NOMO-1 treated with DMSO at 0.1 percent for 48 hours (cell line): ENCODE measurements around the gene CD1B.
A peak's percentile ranks its signal among the peaks of the same experiment; 100 is the strongest.
"Not testable (repeated sequence)": the region's sequence is repeated elsewhere in the genome, so short reads cannot be mapped to it uniquely, and the experiment has no call there.

ENCODE experiments used
- DNase-seq: peaks from one replicate; lab custom pipeline; 2025; ENCODE audit not compliant: unreplicated experiment; lab: John Stamatoyannopoulos, UW

Gene CD1B

GRCh38 chr1:158329300-158329699, 2.0 kb downstream of the CD1B start:
- no peak for DNase-seq

DNA sequence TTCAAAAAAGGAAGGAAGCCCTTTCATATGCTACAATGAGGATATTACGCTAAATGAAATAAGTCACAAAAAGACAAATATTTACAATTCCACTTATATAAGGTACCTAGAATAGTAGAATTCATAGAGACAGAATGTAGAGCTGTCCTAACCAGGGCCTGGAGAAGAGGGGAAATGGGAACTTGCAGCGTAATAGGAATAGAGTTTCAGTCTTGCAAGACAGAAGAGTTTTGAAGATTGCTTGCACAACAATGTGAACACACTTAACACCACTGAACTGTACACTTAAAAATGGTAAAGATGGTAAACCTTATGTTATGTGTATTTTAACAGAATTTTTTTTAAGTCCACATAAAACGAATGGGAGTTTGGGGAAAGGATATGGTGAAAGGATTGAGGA, 2.9 kb downstream of the CD1B start:
- DNase-seq = peak; percentile 19

- DNase-seq = no peak
Measured at GRCh38 chr1:158327481-158327880, 3.9 kb downstream of the CD1B start.

DNA sequence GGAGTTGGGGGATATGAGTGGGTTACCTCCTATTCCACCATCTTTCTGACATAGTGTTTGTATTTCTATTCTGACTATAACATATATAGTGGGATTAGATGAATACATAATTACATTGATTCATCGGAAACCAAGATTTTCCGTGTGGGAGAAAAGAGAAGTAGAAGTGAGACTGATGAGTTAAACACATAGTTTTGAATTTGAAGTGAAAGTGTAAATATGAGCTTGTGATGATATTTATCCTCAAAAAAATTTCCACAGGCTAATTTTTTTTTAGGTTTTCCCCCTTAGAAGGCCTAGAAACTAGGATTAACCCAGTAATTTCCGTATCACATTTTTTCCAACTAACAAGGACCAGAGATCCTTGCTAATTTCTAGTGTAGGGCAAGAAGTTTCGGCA, 6.9 kb downstream of the CD1B start:
- no peak for DNase-seq

GRCh38 chr1:158323866-158324265, 7.5 kb downstream of the CD1B start:
- no peak for DNase-seq

DNA sequence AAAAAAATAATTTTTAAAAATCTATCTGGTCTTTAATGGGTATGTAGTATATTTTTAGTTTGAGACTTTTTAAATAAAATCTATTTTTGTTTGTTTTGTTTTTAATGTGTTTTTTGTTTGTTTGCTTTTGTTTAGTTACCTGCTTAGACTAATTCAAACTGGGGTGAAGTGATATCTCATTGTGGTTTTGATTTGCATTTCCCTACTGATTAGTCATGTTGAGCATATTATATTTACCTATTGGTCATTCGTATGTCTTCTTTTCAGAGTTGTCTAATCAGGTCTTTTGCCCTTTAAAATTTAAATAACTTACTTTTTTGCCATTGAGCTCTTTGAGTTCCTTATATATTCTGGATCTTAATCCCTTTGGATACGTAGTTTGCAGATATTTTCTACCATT, 20.3 kb downstream of the CD1B start:
- DNase-seq = no peak

DNA sequence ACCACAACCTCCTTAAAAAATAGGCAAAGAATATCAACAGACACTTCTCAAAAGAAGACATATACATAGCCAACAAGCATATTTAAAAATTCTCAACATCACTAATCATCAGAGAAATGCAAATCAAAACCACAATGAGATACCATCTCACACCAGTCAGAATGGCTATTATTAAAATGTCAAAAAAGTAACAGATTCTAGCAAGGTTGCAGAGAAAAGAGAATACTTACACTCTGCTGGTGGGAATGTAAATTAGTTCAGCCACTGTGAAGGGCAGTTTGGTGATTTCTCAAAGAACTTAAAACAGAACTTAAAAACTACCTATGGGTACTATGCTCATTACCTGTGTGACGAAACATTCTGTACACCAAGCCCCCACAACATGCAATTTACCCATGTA, 20.7 kb downstream of the CD1B start:
- DNase-seq = no peak

GRCh38 chr1:158295791-158296190, 35.5 kb downstream of the CD1B start:
- no peak for DNase-seq

DNA sequence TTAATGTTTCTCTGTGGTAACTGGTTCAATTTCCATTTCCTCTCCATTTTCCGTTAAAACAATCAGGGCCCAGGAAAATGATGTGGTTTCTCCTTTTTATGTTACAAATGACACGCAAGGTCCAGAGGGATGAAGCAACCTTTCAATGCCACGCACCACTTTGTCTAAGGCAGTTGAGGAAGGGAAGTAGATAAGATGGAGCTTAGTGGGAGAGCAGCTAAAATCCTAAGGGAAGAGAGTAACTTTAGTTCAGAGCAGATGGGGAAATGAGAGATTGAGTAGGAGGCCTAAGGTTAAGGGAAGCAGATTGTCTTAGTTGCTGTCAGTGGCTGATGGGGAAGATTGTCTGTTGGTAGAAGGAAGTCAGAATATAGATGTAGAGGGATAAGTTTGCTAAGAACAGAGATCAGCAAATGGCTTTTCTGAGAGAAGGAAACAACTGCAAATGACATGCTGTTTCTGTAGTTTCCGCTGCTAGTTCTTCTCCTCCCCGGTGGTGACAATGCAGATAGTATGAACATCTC, 40.9 kb downstream of the CD1B start:
- peak; percentile 60 for DNase-seq

GRCh38 chr1:158289811-158290210, 41.5 kb downstream of the CD1B start, which contains the start of gene CD1C:
TSS of gene CD1C (plus strand) at chr1:158289923. CDS start at chr1:158290065, 142 bp downstream.
- DNase-seq = no peak

DNA sequence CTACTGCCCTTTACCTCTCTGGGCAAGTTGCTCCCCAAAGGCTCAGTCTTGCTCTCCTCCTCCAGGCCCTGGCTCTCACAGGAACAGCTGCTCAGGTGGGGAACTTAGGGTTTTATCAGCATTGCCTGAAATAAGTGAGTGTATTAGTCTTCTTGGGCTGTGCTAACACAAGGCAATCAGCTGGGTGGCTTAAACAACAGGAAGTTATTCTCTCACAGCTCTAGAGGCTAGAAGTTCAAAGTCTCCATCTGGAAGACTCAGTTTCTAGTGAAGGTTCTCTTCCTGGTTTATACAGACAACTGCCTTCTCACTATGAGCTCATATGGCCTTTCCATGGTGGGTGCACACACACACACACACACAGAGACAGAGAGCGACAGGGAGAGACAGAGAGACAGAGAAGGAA, 44.4 kb downstream of the CD1B start:
- no peak for DNase-seq

- DNase-seq = no peak
Measured at GRCh38 chr1:158286487-158286886, 44.8 kb downstream of the CD1B start.

DNA sequence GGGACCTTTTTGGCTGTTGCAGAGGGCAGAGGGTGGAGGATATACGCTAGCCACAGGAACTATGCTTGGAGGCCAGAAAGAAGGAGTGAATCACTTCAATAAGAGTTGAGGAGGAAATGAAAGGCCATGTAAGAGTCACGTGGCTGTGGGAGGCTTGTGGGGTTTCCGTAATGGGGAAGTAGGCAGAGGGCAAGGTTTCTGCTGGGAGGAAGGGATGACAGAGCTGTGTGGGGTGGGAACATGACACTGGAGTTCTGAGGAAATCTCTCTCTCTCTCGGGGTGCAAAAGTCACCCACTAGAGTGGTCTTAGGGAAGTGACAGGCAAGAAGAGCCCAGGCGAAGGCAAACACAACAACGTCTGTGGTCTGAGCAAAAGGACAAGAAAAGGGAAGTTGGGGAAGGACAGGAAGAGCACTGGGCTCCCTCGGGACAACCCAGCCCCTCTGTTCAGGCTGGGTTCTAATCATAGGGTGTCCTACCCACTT, 45.5 kb downstream of the CD1B start:
- peak; percentile 98 for DNase-seq

- DNase-seq = peak; percentile 84
Measured at GRCh38 chr1:158283965-158284364, 47.4 kb downstream of the CD1B start.

DNA sequence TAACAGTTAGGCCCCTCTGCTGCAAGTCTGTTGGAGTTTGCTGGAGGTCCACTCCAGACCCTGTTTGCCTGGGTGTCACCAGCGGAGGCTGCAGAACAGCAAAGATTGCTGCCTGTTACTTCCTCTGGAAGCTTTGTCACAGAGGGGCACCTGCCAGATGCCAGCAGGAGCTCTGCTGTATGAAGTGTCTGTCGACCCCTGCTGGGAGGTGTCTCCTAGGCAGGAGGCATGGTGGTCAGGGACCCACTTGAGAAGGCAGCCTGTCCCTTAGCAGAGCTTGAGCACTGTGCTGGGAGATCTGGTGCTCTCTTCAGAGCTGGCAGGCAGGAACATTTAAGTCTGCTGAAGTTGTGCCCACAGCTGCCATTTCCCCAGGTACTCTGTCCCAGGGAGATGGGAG, 48.9 kb downstream of the CD1B start:
- not testable (repeated sequence) for DNase-seq
